ENCODE measurements around the gene RAB3C.
"Not testable (repeated sequence)": the region's sequence is repeated elsewhere in the genome, so short reads cannot be mapped to it uniquely, and the experiment has no call there.

Gene RAB3C

GRCh38 chr5:58680503-58680902, 97.6 kb downstream of the RAB3C start:
- DNase-seq, result no peak

GRCh38 chr5:58681943-58682342, 99.1 kb downstream of the RAB3C start:
- DNase-seq, result no peak

GRCh38 chr5:58683567-58683966, 100.7 kb downstream of the RAB3C start:
- no peak for DNase-seq

GRCh38 chr5:58687079-58687478, 104.2 kb downstream of the RAB3C start:
- no peak for DNase-seq

- DNase-seq, result no peak
Measured at GRCh38 chr5:58687595-58687994, 104.7 kb downstream of the RAB3C start.

GRCh38 chr5:58699088-58699761, 116.3 kb downstream of the RAB3C start:
- not testable (repeated sequence) for DNase-seq

- DNase-seq, result no peak
Measured at GRCh38 chr5:58699762-58700118, 116.9 kb downstream of the RAB3C start.

GRCh38 chr5:58703925-58704555, 121.2 kb downstream of the RAB3C start:
- no peak for DNase-seq

GRCh38 chr5:58706736-58707135, 123.9 kb downstream of the RAB3C start:
- no peak for DNase-seq

GRCh38 chr5:58708456-58708855, 125.6 kb downstream of the RAB3C start:
- no peak for DNase-seq

GRCh38 chr5:58710425-58710824, 127.5 kb downstream of the RAB3C start:
- not testable (repeated sequence) for DNase-seq

- no peak for DNase-seq
Measured at GRCh38 chr5:58710871-58711270, 128.0 kb downstream of the RAB3C start.

GRCh38 chr5:58711965-58712364, 129.1 kb downstream of the RAB3C start:
- DNase-seq, result no peak

GRCh38 chr5:58714046-58714445, 131.2 kb downstream of the RAB3C start:
- DNase-seq, result no peak

- no peak for DNase-seq
Measured at GRCh38 chr5:58715997-58716656, 133.3 kb downstream of the RAB3C start.

GRCh38 chr5:58716713-58717112, 133.8 kb downstream of the RAB3C start:
- DNase-seq, result no peak

GRCh38 chr5:58717303-58718007, 134.6 kb downstream of the RAB3C start:
- DNase-seq, result no peak

GRCh38 chr5:58718269-58718978, 135.5 kb downstream of the RAB3C start:
- no peak for DNase-seq

- DNase-seq, result no peak
Measured at GRCh38 chr5:58722160-58722559, 139.3 kb downstream of the RAB3C start.

- no peak for DNase-seq
Measured at GRCh38 chr5:58724992-58725391, 142.1 kb downstream of the RAB3C start.

GRCh38 chr5:58731641-58732040, 148.8 kb downstream of the RAB3C start:
- no peak for DNase-seq

GRCh38 chr5:58735637-58736036, 152.8 kb downstream of the RAB3C start:
- DNase-seq, result no peak

- no peak for DNase-seq
Measured at GRCh38 chr5:58736214-58736613, 153.3 kb downstream of the RAB3C start.

All from CD4-positive, alpha-beta T cell treated with Interleukin-21 for 1 hour (primary cell).